ENCODE results near the gene ACTL6B.

GRCh38 chr7:100689230-100690135 lies 33.2 kb upstream of the ACTL6B start:
- TF ChIP-seq EZH2 (IDR thresholded peaks at IDR 0.05) = no peak
- TF ChIP-seq, protein P1, sequence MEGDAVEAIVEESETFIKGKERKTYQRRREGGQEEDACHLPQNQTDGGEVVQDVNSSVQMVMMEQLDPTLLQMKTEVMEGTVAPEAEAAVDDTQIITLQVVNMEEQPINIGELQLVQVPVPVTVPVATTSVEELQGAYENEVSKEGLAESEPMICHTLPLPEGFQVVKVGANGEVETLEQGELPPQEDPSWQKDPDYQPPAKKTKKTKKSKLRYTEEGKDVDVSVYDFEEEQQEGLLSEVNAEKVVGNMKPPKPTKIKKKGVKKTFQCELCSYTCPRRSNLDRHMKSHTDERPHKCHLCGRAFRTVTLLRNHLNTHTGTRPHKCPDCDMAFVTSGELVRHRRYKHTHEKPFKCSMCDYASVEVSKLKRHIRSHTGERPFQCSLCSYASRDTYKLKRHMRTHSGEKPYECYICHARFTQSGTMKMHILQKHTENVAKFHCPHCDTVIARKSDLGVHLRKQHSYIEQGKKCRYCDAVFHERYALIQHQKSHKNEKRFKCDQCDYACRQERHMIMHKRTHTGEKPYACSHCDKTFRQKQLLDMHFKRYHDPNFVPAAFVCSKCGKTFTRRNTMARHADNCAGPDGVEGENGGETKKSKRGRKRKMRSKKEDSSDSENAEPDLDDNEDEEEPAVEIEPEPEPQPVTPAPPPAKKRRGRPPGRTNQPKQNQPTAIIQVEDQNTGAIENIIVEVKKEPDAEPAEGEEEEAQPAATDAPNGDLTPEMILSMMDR (IDR thresholded peaks at IDR 0.05) = no peak

All from neural progenitor cell (in vitro differentiated cells).